ENCODE data around the gene TFCP2L1.
"Not testable (repeated sequence)": the region's sequence is repeated elsewhere in the genome, so short reads cannot be mapped to it uniquely, and the experiment has no call there.

TFCP2L1 gene

GRCh38 chr2:121241466-121241865 is 43.5 kb downstream of the TFCP2L1 start:
- no peak for DNase-seq

GRCh38 chr2:121240436-121240835 is 44.6 kb downstream of the TFCP2L1 start:
- no peak for DNase-seq

GRCh38 chr2:121239969-121240368 is 45.0 kb downstream of the TFCP2L1 start:
- DNase-seq: no peak

GRCh38 chr2:121239471-121239870 is 45.5 kb downstream of the TFCP2L1 start:
- no peak for DNase-seq

GRCh38 chr2:121238828-121239227 is 46.2 kb downstream of the TFCP2L1 start:
- no peak for DNase-seq

- DNase-seq: no peak
These were observed 46.9 kb downstream of the TFCP2L1 start for GRCh38 chr2:121237980-121238665.

GRCh38 chr2:121237336-121237979 is 47.5 kb downstream of the TFCP2L1 start:
- no peak for DNase-seq

GRCh38 chr2:121236650-121237180 is 48.3 kb downstream of the TFCP2L1 start:
- no peak for DNase-seq

GRCh38 chr2:121236101-121236640 is 48.8 kb downstream of the TFCP2L1 start:
- no peak for DNase-seq

- no peak for DNase-seq
These were observed 49.5 kb downstream of the TFCP2L1 start for GRCh38 chr2:121235542-121235941.

- DNase-seq: no peak
These were observed 50.2 kb downstream of the TFCP2L1 start for GRCh38 chr2:121234791-121235190.

- DNase-seq: no peak
These were observed 50.9 kb downstream of the TFCP2L1 start for GRCh38 chr2:121234144-121234543.

GRCh38 chr2:121233486-121234110 is 51.4 kb downstream of the TFCP2L1 start:
- no peak for DNase-seq

- no peak for DNase-seq
These were observed 52.3 kb downstream of the TFCP2L1 start for GRCh38 chr2:121232626-121233265.

GRCh38 chr2:121231385-121232000 is 53.5 kb downstream of the TFCP2L1 start:
- no peak for DNase-seq

- no peak for DNase-seq
These were observed 56.5 kb downstream of the TFCP2L1 start for GRCh38 chr2:121228521-121228920.

GRCh38 chr2:121227381-121228144 is 57.4 kb downstream of the TFCP2L1 start:
- DNase-seq: peak; percentile 31 to 67

- not testable (repeated sequence) for DNase-seq
These were observed 59.3 kb downstream of the TFCP2L1 start for GRCh38 chr2:121225681-121226080.

- DNase-seq: no peak
These were observed 64.0 kb downstream of the TFCP2L1 start for GRCh38 chr2:121220995-121221394.

- DNase-seq: no peak
These were observed 65.1 kb downstream of the TFCP2L1 start for GRCh38 chr2:121219866-121220265.

- DNase-seq: no peak
These were observed 66.5 kb downstream of the TFCP2L1 start for GRCh38 chr2:121218386-121218938.

- DNase-seq: no peak
These were observed 67.4 kb downstream of the TFCP2L1 start for GRCh38 chr2:121217627-121218026.
